ENCODE data around the gene PAXIP1.

The PAXIP1 gene

GRCh38 chr7:154994996-154995395, 7.9 kb downstream of the PAXIP1 start:
- H3K4me3 ChIP-seq (ENCODE audit: low read length), result no peak overlapping the region
- no peak for DNase-seq (ENCODE audit: low read depth)
- TF ChIP-seq, protein P1, sequence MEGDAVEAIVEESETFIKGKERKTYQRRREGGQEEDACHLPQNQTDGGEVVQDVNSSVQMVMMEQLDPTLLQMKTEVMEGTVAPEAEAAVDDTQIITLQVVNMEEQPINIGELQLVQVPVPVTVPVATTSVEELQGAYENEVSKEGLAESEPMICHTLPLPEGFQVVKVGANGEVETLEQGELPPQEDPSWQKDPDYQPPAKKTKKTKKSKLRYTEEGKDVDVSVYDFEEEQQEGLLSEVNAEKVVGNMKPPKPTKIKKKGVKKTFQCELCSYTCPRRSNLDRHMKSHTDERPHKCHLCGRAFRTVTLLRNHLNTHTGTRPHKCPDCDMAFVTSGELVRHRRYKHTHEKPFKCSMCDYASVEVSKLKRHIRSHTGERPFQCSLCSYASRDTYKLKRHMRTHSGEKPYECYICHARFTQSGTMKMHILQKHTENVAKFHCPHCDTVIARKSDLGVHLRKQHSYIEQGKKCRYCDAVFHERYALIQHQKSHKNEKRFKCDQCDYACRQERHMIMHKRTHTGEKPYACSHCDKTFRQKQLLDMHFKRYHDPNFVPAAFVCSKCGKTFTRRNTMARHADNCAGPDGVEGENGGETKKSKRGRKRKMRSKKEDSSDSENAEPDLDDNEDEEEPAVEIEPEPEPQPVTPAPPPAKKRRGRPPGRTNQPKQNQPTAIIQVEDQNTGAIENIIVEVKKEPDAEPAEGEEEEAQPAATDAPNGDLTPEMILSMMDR (conservative IDR thresholded peaks at IDR 0.05; ENCODE audit: low read depth, low read length), result no peak

GRCh38 chr7:154990964-154991540, 11.9 kb downstream of the PAXIP1 start:
- TF ChIP-seq, protein P1 (conservative IDR thresholded peaks at IDR 0.05; ENCODE audit: low read depth, low read length), result no peak
- no peak overlapping the region for H3K4me3 ChIP-seq (ENCODE audit: low read length)
- no peak for DNase-seq (ENCODE audit: low read depth)

- H3K4me3 ChIP-seq (ENCODE audit: low read length), result no peak overlapping the region
- DNase-seq (ENCODE audit: low read depth), result no peak
- TF ChIP-seq, protein P1 (conservative IDR thresholded peaks at IDR 0.05; ENCODE audit: low read depth, low read length), result no peak
Observed at GRCh38 chr7:154987571-154987970, 15.4 kb downstream of the PAXIP1 start.

- no peak for DNase-seq (ENCODE audit: low read depth)
- TF ChIP-seq, protein P1 (conservative IDR thresholded peaks at IDR 0.05; ENCODE audit: low read depth, low read length), result no peak
- H3K4me3 ChIP-seq (ENCODE audit: low read length), result no peak overlapping the region
Observed at GRCh38 chr7:154986200-154986945, 16.6 kb downstream of the PAXIP1 start.

- H3K4me3 ChIP-seq (ENCODE audit: low read length), result no peak overlapping the region
- DNase-seq (ENCODE audit: low read depth), result no peak
- TF ChIP-seq, protein P1 (conservative IDR thresholded peaks at IDR 0.05; ENCODE audit: low read depth, low read length), result no peak
Observed at GRCh38 chr7:154985230-154985629, 17.7 kb downstream of the PAXIP1 start.

GRCh38 chr7:154984601-154985188, 18.2 kb downstream of the PAXIP1 start:
- DNase-seq (ENCODE audit: low read depth), result no peak
- TF ChIP-seq, protein P1 (conservative IDR thresholded peaks at IDR 0.05; ENCODE audit: low read depth, low read length), result no peak
- H3K4me3 ChIP-seq (ENCODE audit: low read length), result no peak overlapping the region

Measured in retinal pigment epithelial cell (primary cell).